NCI-H2171 (cell line): ENCODE results near the gene MAD1L1.
"Not testable (repeated sequence)": the region's sequence is repeated elsewhere in the genome, so short reads cannot be mapped to it uniquely, and the experiment has no call there.

Experiments
- DNase-seq: peaks from one replicate; lab custom pipeline; 2025; lab: John Stamatoyannopoulos, UW

MAD1L1 gene

DNA sequence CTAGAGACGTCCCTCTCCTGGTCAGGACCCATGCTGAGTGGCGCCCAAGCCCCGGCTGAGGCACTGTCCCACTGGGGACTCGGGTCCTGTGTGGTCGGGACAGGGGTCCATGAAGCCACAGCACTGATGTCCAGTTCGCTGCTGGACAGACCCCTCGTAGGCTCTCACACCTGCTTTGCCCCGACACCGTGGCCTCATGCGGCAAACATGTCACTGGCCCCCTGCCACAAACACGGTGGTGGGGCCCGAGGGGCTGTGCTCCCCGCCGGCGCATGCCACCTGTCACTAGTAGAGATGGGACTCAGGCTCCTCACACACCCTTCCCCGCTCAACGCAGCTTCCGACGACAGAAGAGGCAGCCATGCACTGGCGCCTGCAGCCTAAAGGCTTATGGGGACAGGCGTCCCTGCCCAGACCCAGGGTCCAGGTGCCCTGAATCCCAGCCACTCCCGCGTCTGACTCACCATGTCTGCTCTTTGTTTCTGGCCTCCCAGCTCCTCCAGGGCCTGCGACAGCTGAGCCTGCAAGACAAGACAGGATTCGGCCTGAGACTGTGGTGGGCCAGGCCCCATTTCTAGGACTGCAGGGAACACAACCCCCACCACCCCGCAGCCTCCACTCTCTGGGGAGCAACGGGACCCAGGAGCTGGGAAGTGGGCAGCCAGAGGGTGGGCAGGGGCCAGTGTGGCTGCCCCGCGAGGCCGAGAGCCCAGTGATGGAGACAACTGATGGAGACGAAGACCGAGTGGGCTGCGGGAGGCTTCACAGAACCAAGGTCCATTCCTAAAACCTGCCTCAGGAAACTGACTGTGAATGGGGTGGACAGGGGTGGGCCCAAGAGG, 230.9 kb downstream of the MAD1L1 start:
- no peak for DNase-seq

DNA sequence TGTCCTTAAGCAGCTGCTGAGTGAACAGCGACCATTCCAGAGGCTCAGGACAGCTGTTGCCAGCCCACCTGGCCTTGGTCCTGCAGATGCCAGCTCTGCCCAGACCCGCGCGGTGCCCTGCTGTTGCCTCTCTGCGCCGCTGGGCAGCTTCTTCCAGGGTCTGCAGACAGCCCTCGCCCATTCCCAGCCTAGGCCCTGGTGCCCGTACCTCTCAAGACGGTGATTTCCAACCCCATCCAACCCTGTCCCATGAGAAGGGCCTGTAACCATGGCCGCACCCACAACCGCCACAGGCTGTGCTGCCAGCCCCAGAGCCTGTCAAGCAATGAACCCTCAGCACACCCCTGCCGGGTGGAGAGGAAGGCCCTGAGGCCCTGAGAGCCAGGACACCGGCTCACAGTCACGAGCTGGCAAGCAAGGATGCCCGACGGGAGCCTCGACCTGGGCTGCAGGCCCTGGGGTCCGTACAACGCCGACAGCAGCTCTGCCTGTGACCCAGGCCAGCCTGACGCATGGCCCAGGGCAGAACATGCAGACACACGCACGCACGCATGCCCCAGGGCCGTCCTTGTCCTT, 231.9 kb downstream of the MAD1L1 start:
- DNase-seq, result no peak

DNA sequence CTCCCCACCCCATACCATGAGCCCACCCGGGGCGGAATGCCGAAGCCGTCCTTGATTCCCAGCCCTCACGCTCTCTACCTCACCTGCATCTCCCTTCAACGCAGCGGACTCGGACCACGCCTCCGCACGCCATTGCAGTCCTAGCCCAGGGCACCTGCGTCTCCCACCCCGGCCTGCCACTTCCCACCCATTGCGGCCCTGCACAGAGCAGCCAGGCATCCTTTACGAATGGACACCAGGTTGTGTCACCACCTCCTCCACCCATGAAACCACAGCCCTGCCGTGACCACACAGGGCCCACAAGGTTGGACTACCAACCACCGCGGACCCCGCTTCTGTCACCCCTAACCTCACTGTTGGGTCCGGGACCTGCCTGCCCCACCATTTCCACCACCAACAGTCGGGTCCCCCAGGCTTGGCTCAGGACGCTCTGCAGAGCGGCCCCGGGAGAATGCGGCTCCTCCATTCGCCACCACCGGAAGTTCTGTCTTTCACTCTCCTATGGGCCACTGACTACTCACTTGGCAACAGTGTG, 232.5 kb downstream of the MAD1L1 start:
- no peak for DNase-seq

DNA sequence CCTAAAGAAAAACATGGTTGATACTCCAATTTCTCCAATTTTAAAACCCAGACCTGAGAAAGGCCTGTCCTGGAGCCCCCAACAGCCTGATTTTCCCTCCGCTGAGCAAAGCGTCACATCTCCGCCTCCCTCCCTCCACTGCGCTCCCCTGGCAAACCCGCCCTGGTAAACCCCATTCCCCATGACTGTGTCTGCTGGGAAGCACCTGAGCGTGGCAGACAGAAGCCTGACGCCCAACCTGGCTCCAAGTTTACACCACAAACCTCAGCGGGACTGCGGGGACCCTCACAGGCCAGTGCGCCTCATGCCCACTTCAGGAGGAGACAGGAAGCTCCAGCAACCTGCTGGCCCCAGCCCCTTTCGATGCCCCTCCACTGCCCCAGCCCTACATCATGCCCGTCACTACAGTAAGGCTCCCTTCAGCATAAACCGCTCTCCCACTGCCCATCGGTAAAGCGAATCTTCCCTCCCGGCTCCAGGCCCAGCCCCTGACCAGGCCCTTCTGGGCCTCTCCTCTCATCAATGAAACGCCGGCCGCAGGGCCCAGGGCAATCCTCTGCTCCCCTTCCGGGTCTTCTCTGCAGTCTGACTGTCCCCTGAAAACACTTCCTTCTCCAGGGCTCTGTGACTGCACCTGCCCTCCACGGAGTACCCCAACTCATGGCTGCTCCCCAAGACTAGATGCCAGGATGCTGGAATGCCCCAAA, 233.3 kb downstream of the MAD1L1 start:
- no peak for DNase-seq

DNA sequence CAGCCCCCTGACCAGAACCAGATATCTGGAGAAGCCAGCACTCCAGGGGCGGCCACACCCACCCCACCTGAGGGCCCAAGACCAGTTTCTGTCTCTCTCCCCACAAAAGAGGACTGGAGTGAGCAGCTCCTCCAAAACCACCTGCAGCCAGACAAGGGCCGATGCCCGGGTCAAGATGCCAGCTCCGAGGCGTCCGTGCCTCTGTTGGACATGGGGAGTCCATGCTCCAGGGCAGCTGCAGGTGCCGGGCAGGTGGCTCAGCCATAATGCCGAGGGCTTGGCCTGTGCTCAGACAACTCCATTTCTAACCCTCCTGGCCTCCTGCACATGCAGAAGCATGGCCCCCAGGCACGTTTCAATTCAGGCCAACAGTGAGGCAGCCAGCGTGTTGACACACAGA, 234.6 kb downstream of the MAD1L1 start:
- no peak for DNase-seq

DNA sequence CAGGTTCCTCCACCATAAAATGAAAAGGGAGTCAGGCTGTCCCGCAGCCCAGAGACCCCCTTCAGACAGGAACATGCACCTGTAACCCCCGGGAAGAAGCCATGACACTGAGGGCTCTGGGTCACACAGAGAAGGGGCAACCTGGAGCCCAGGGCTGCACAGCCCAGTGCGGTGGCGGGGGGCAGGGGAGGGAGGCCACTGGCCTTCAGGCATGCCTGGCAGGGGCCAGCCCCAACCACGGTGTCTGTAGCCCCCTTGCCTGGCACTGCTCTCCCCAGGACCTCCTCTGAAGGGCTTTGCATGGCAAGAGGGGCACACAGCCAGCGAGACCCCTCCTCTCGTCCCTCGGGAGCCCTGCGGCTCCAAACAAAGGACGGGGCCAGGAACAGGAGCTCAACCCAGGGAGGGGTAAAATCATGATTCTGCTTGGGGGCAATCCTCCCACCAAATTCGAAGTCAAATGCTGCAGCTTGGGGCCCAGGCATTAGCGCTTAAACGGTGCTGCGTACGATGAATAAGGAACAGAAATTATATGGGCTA, 235.1 kb downstream of the MAD1L1 start:
- DNase-seq, result no peak

DNA sequence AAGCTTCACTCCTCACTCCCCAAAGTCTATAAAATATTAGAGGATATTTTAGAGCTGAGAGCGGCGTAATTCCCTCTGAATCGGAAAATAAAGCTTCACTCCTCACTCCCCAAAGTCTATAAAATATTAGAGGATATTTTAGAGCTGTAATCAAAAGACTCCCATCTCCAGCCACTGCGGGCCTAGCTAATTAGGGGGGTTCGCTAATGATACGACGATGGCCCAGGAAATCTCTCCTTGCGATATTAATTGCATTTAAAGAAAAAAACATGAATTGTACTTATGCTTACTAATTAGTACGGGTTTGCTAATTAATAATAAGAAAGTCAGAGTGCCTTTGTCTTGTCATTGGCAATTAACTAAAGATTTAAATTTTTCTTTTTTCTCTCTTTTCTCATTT, 235.9 kb downstream of the MAD1L1 start:
- DNase-seq, result no peak

DNA sequence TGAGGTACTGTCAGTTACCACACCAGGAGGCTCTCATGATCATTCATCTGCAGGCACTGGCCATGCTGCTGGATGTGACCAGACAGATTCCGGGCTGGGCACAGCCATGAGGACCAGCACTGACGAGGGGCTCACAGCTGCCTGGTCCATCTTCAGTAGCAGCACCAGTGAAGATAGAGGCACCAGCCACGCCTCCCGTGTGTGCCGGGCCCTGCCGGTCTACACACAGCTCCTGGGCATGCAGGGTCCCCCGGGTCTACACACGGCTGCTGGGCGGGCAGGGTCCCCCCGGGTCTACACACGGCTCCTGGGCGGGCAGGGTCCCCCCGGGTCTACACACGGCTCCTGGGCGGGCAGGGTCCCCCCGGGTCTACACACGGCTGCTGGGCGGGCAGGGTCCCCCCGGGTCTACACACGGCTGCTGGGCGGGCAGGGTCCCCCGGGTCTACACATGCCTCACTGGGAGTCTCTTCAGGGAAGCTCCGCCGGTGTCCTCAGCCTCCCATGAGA, 236.8 kb downstream of the MAD1L1 start:
- not testable (repeated sequence) for DNase-seq

DNA sequence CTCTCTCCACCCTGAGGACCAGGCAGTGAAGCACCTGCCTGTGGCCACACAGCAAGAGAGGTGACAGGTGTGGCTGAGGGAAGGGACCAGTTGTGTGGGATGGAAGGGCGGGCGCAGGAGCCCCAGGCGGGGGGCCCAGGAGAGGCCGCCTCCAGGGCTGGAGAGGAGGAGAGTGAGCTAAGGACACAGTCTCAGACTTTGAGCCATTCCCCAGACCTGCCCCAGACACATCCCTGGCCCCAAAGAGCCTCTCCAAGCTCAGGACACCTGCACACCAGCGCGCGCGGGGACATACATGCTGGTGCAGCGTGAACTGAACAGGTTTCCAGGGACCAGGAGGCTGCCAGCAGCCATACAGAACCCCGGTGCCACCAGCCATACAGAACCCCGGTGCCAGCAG, 237.3 kb downstream of the MAD1L1 start:
- DNase-seq, result no peak

DNA sequence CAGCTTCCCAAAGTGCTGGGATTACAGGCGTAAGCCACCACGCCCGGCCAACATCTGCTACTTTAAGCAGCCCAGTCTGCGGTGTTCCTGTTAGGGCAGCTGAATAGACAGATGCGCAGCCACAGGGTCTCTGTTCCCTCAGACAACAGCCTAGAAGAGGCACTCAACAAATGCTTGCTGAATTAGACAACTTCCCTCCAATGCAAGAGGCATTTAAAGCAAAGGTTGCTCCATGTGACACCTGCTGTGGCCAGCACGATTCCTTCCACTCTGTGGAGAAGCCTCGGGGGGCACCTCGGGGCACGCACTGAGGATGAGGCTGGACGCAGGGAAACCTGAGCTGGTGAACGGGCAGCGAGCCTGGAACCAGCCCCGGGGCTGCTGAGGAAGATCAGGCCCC, 237.8 kb downstream of the MAD1L1 start:
- DNase-seq, result no peak

DNA sequence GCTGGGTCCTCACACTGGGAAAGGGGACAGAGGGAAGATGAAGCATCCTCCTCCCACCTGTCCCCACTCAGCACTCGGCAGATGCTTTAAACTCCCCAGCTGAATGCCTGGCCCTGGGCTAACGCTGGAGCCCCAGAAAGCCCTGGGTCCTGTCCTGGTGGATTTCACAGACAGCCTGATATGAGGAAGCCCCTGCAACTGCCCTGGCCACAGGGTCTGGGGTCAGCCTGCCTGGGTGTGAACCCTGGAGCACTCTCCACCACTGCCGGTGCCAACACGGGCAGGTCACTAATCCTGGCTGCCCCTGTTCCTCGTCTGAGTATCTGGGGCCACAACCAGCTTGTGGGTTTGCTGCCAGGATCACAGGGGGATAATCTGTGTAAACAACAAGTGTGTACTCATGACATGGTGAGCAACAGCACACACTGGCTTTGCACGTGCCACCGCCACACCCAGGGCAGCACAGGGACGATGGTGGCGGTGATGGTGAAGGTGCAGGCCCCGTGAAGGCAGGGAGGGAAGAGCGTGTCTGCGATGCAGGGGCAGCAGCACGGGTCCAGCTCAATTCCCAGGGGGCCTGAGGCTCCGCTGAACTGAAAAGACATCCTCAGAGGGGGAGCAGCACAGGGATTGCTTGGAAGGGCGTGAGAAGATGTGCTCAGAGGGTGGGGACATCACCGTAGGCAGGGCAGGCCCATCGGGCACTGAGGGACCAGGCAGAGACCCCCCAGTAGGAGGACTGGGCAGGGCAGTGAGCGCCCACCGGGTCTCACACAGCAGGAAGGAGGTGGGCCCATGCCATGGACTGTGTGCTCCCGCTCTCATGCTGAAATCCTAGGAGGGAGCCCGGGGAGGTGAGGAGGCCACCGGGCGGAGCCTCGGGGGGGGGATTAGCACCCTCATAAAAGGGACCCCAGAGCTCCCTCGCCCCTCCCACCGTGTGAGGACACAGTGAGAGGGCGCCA, 238.7 kb downstream of the MAD1L1 start:
- no peak for DNase-seq

DNA sequence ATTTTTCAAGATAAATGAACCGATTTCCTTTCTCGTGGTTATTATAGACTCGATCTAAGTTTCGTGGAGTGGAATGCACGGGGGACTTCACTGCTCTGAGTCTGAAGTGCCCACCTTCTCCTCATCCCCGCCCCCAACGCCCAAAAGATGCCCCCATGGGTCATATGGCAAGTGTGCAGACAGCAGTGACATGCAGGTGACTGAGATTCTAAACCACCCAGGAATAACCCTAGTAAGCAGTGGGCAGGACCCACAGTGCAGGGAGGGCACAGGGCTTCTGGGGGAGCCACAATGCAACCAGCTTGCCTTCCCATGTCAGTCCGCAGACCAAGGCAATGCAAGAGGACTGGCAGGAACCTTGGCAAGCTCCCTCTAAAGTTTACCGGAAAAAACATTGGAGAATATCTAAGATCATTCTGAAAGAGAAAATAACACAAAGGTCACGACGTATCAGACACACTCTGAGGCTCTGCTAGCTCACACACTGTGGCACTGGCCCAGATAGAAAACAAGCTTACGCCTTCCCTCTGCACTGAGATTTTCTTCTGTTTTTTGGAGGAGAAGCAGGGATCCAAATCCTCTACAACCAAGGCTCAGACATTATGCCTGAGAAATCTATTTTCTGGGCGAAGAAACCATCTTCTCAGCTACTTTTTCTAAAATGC, 239.6 kb downstream of the MAD1L1 start:
- DNase-seq, result no peak

DNA sequence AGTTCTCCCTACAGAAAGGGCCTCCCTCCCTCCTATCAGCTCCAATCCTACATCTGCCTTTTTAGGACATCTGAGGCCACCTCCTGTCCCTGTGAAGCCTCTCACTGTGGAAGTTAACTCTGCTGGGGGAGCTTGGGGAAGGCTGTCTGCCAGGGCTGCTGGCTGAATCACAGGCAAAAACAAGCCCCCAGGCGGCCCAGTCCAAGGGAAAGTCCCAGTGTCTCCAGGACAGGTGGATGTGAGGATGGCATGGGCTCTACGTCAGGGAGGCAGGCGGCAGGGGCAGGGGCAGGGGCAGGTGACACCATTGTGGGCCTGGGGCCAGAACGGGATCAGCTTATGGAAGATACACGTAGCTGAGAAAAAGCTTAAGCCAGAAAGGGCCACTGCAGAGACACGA, 240.2 kb downstream of the MAD1L1 start:
- no peak for DNase-seq

DNA sequence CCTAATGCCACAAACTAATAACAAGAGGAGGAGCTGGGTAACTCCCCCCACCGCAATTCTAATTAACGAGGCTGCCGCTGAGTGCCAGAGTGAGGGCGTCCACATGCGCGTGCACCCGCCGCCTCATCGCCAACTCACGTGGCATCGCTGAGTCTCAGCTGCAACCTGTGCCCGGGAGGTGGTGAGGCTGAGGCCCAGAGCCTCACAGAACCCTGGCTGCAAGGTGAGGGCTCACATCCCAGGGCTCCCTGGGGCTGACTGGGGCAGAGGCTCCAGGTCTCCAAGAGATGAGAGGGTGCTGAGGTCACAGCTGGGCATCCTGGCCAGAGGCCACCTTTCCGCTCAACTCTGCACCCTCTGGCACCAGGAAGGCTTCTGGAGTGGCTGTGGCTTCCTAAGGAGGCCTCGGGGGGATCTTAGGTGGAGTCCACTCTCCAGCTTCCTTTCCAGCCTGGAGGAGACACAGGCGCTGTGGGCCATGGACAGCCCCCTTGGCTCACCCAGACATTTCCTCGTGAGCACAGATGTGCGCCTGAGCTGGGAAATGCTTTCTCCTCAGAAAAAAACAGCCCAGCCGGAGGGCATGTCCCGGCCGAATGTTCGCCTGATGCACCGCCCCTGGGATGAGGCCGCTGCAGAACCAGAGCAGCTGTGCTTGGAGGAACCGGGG, 242.6 kb downstream of the MAD1L1 start:
- DNase-seq, result no peak

DNA sequence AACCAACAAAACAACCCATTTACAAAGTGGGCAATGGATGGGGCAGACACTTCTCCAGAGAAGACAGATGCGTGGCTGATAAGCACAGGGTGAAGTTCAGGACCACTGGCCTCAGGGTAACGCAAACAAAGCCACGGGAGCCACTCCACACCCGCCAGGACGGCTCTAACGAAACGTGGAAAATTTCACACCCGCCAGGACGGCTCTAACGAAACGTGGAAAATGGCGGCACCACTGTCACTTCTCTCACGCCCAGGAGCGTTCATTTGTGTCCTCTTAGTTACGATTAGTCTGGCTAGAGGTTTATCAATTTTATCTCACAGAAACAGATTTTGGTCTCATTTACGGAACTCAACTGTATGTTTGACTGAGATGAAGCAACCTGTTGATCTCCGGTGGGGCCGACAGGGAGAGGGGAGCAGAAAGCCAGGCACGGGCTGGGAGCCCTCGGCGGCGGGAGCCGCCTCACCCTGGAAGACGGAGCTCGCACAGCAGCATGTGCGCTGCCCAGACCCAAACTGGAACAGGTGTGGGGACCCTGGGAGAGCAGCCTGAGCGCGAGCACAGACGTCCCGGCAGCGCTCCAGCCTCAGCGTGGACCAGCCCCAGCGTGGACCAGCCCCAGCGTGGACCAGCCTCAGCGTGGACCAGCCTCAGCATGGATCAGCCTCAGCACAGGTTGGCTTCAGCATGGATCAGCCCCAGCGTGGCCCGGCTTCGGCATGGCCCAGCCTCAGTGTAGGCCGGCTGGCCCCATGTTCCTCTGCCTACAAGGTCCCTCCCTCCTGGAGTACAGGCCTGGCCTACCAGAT, 243.5 kb downstream of the MAD1L1 start:
- DNase-seq, result no peak

DNA sequence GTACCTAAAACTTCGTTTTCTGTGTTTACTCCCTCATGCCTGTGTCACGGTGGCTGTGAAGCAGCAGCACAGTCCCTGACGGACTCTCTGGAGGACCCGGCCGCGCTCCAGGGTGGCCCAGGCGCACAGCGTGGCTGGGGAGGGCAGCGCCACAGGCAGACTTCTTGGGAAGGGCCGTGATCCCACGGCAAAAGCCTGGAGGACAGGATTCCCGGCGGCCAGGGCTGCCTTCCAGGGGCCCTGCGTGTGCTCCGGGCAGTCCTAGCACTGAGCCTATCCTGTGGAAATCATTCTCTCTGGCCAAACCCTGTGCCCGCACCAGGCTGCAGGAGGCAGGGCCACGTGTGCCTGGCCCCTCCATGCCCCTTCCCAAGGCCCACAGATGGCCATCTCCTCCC, 244.2 kb downstream of the MAD1L1 start:
- no peak for DNase-seq

DNA sequence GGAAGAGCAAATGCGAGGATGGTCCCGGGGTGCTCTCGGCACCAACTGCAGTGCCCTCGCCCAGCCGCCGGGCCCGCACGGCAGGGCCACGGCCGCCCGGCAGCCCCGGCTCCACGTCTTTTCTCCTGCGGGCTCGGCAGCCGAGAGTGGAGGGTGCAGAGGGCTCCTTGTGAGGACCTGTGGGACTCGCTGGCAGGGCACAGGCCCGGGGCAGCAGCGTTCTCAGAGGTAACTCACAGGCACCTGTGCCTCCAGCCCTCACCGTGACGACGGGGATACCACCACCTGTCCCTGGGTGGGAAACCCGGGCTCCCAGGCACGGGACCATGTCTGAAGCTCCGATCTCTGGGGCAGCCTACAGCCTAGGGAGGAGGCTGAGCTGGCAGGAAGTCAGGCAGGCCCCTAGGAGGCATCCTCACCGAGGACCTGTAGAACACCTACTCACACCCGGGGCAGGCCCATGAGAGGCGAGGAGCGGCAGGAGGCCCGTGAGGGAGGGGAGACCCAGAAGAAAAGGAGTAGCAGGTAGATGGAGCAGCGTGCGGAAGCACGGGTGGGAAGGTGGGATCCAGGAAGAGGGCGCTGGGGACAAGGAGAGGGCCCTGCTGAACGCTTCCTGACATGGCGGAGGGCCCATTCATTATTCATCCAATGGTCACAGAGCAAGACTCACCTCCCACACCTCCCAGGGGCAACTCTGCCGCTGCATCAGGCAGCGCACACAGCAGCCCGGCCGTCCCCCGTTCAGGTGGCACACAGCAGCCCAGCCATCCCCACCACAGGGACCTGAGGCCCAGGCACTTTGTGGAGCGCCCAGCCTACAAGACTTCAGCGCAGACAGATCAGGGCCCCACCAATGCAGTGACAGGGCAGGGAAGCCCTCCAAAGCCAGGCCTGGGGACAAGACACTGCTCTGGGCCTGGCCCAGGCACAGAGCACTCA, 244.9 kb downstream of the MAD1L1 start:
- no peak for DNase-seq

DNA sequence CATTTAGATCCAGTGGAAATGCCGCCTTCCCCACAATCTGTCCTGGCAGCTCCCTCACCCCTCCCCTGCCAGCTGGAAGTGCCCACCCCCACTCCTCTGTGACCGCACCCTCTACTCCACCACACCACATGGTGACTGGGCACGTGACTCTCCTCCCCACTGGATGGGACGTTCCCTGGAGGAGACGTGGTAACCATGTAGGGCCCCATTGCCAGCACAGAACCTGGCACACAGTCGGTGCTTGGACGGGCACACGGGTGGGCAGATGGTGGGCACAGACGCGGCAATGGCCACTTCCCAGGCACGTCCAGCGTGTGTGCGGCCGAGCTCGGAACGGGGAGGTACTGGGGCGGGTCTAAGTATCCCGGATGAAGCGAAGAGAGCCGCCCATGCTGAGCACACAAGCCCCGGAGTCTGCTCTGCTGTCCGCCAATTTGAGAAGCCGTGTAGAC, 245.6 kb downstream of the MAD1L1 start:
- no peak for DNase-seq
